GM18507 (cell line): ENCODE measurements around the gene MYH16.
"Not testable (repeated sequence)": the region's sequence is repeated elsewhere in the genome, so short reads cannot be mapped to it uniquely, and the experiment has no call there.

Experiments
- DNase-seq: peaks from one replicate; pipeline ENCODE4 v3.0.0; 2011; ENCODE audit warnings: low read depth; ENCODE audit not compliant: insufficient read length; ENCODE audit errors: extremely low spot score
- FAIRE-seq: peaks from 2 replicates; lab custom pipeline; 2011; peaks lifted over from hg19 to GRCh38; lab: Jason Lieb, UNC

Gene MYH16

DNA sequence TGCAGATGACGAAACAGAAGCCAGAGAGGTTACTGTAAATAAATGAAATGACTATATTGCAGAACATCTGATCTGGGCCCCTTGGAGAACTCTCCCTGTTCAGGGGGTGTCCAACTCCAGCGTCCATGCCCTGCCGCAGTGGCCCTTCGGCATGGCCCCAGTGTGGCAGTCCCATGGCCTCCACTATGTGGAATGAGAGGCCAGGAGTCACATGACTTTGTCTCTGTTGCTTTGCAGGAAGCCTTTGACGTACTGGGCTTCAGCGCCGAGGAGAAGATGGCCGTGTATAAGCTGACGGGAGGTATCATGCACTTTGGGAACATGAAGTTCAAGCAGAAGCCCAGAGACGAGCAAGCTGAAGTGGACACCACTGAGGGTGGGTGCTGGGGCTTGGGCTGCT lies 15.6 kb upstream of the MYH16 start:
- no peak for FAIRE-seq

DNA sequence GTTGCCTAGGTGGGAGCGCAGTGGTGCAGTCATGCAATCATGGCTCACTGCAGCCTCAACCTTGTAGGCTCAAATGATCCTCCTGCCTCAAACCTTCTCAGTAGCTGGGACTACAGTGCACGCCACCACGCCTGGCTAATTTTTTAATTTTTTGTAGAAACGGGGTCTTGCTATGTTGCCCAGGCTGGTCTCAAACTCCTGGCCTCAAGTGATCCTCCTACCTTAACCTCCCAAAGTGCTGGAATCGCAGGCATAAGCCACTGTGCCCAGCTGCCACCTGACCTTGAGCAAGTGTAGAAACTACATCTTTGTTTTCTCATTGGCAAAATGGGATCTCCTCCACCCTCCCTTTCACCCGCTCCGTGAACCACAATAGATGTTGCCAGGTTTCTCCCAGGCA lies 15.0 kb upstream of the MYH16 start:
- no peak for FAIRE-seq
- no peak for DNase-seq

More for the DNA sequence above, 15.6 kb upstream of the MYH16 start:
- DNase-seq = no peak

DNA sequence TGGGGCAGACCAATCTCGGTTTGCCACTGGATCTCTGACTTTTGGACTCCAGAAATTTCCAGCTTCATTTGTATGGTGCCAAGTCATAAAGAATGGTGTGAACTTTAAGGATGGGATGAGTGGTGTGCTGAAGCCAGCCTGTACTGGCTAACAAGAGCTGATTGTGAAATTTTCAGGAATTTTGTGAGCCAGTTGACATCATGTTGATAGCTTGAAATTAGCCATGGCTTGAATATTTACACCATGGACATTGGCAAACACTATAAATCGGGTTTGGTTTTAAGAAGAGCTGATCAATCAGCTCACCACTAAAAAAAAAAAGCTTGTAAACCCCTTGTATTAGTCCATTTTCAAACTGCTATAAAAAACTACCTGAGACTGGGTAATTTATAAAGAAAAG lies 14.1 kb upstream of the MYH16 start:
- DNase-seq (no peak), FAIRE-seq (no peak)

DNA sequence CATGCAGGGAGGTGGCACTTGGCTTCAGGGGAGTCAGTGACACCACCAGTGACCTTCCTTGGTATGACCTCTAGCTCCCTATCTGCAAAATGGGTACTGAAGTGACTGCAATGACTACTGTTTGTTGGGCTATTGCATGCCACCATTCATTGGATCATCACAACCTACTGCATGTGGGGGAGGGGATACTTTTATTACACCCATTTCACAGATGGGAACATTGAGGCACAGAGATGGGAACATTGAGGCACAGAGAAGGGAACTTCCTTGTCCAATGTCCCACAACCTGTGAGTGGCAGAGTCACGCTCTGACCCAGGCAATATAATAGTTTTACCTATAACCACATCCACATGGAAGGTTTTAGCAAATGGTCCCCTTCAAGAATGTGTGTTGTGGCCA lies 12.2 kb upstream of the MYH16 start:
- FAIRE-seq = no peak
- no peak for DNase-seq

DNA sequence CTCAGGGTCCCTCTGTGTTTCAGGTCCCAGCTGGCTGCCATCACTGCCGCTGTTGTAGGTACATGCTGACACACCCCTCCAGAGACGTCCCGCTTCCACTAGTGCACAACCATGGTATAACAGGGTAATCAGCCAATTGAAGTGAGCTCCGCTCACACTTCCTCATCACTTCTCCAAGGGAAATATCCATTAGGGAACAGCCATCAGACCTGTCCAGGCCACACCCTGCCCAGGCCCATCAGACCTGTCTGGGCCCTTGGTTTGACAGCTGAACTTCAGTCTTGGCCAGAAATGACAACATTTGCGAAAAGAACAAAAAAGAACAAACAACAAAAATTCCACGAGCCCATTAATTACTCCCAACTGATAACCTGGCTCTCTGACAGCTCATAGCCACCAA lies 11.0 kb upstream of the MYH16 start:
- FAIRE-seq = no peak
- DNase-seq = no peak

DNA sequence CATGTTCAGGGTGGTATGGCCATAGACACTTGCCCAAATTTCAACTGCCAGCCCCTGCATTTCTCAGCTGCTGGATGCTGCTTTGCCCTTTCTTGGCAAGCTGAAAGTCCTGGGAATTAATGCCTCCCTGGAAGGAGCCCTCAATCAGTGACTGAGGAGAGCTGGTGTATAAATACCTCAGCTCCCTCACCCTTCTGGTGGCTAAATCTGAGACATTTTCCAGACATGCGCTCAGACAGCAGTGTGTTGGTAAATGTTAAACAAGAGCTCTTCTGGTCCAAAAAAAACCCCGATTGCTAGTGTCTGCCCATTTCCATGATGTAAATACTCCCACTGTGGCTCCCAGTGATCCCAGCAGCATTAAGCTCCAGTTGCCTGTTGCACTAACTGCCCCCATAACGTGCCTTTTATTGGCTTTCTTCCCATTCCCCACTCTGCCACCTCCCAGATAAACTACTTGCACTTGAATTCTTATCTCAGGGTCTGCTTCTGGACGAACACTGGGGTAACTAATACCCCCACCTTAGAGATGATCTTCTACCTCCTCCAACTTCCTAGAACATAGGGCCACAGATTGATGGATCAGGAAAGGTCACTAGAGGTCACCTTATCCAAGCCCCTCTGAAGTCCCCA lies 6.7 kb upstream of the MYH16 start:
- FAIRE-seq (no peak), DNase-seq (no peak)

DNA sequence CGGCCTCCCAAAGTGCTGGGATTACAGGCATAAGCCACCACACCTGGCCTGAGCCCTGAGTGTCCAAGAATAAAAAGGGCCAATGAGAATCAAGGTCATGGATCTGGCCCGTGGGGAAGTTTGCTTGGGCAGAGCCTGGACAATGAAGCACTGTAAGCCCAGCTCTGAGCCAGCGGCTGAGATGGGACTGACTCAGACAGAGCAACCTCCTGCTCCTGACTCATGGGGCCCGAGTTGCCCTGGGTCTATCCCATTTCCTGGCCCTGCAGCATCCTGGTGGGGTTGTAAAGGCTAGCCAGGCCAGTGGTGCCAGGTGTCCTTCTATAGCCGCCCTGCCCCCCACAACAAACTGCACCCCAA lies 5.2 kb upstream of the MYH16 start:
- FAIRE-seq (no peak), DNase-seq (no peak)

DNA sequence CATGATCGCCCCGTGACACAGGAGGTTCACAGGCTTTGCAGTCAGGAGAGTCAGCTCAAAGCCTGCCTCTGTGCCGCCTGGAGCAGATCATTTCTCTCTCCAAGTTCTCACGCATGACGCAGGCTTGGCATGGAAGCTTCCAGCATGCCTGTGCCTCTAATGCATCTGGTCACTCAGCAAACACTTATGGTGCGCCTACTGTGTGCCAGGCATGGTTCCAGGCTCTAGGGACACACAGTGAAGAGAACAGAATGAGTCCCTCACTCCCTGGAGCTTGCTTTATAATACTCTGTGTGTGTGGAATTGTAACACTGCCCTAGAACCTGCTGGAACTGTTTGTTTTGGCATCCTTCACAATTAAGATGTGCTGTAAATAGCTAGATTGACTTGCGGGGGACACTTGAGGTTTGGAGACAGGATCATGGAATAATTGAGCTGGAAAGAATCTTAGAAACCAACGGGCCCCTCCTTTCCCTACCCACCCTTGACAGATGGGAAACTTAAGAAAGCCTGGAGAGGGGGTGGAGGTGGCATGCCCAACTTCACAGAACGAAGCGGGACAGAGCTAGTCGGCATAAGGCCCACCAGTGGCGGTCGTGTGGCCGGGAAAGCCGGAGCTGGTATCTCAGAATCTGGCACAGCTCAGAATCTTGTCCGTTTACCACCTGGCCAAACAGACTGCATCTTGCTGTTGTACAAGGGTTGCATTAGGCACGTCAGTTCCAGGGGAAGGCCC lies 4.6 kb upstream of the MYH16 start:
- FAIRE-seq = no peak

DNA sequence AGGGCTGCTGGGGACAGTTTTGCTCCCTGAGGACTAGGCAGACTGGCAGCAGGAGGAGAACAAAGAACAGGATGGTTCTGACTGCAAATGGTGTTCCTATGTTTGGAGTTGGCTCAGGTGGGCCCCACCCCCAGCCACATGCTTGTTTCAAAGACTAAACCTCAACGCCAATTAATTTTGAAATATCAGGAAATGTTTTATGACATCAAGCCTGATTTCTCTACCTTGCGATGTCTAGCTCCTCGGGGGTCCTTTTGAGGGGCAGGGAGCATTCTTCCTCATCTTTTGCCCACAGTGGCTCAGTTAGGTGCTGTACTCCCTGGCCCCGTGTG lies 4.1 kb upstream of the MYH16 start:
- FAIRE-seq = no peak
- DNase-seq = no peak

More for the DNA sequence above, 4.6 kb upstream of the MYH16 start:
- DNase-seq = no peak

DNA sequence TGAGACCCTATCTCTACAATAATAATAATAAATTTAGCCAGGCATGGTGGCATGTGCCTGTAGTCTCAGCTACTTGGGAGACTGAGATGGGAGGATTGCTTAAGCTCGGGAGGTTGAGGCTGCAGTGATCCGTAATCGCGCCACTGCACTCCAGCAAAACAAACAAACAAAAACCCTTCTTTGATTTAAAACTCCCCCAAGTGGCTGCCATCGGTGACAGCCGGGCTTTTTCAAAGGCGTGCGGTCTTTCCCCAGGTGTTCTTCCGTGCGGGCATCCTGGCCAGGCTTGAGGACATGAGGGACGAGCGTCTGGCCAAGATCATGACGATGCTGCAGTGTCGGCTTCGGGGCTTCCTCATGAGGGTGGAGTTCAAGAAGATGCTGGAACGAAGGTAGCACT lies 1.9 kb upstream of the MYH16 start:
- DNase-seq (no peak), FAIRE-seq (no peak)

DNA sequence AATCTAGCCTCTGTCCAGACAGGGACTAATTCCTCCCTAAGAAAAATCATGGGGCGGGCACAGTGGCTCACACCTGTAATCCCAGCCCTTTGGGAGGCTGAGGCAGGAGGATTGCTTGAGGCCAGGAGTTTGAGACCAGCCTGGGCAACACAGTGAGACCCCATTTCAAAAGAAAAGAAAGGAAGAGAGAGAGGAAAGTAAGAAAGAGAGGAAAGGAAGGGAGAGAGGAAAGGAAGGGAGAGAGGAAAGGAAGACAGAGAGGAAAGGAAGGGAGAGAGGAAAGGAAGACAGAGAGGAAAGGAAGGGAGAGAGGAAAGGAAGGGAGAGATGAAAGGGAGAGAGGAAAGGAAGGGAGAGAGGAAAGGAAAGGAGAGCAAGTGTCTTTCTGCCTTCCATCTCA lies 922 bp downstream of the MYH16 start:
- DNase-seq, FAIRE-seq: not testable (repeated sequence)

DNA sequence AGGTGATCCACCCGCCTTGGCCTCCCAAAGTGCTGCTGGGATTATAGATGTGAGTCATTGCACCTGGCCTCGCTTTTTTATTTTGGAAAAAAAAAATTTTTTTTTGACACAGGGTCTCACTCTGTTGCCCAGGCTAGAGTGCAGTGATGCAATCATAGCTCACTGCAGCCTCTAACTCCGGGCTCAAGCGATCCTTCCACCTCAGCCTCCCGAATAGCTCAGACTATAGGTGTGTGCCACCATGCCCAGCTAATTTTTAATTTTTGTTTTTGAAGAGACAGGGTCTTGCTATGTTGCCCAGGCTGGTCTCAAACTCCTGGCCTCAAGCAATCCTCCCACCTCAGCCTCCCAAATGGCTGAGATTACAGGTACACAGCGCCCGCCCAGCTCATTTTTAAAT lies 2.3 kb downstream of the MYH16 start:
- not testable (repeated sequence) for FAIRE-seq, DNase-seq

DNA sequence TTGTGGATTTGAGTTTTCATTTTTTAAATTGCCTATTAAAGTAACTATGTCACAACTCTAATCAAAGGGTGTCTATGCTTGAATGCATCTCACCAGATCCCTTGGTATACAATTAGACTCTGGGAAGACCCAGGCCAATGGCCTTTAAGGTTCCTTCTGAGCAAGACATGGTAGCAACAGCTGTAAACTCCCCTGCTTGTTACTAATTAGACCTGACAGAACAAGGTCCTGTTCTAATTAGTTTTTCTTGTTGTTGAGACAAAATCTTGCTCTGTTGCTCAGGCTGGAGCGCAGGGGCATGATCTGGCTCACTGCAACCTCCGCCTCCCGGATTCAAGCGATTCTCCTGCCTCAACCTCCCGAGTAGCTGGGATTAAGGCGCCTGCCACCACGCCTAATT lies 2.9 kb downstream of the MYH16 start:
- DNase-seq (no peak), FAIRE-seq (no peak)

DNA sequence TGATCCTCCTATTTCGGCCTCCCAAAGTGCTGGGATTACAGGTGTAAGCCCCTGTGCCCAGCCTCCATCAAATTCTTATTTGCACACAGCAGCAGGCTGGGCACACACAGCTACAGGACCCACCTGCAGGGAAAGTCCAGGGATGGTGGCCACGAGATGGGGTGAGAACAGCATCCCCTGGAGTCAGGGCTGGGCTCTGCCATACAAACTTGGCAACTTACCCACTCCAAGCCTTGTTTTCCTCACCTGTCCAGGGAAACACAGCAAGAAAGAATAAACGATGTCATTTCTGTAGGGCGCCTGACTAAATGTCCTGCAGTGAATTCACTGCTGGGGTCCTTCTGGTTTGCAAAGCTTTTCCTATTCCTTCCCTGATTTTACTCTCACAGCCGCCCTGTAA lies 5.5 kb downstream of the MYH16 start:
- no peak for DNase-seq

DNA sequence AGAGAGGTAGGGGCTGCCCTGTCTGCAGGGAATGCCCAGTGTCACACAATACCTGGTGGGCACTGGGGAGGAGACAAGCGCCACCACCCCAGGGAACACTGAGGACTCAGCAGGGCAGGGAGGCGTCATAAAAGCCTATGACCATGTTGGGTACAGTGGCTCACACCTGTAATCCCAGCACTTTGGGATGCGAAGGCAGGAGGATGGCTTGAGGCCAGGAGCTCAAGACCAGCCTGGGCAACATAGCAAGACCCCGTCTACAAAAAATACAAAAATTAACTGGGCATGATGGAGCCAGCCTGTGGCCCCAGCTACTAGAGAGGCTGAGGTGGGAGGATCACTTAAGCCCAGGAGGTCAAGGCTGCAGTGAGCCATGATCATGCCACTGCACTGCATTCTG lies 11.5 kb downstream of the MYH16 start:
- not testable (repeated sequence) for FAIRE-seq, DNase-seq

More for the DNA sequence above, 5.5 kb downstream of the MYH16 start:
- FAIRE-seq = no peak

DNA sequence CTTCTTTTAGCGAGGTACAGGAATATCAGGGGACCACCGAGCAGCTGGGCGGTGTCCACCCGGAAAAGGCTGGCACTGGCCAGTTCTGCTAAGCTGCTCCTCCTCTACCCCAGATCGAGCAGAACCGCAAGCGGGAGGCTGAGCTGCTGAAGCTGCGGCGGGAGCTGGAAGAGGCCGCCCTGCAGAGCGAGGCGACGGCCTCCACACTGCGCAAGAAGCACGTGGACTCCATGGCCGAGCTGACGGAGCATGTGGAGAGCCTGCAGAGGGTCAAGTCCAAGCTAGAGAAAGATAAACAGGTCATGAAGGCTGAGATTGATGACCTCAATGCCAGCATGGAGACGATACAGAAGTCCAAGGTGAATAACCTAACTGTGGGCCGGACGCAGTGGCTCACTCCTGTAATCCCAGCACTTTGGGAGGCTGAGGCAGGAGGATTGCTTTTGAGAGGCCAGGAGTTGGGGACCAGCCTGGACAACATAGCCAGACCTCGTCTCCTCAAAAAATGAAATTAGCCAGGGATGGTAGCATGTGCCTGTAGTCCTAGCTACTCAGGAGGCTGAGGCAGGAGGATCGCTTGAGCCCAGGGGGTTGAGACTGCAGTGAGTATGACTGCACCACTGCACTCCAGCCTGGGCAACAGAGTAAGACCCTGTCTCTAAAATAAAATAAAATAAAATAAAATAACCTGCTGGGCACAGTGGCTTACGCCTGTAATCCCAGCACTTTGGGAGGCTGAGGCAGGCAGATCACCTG lies 15.3 kb downstream of the MYH16 start:
- no peak for FAIRE-seq
- DNase-seq = no peak

DNA sequence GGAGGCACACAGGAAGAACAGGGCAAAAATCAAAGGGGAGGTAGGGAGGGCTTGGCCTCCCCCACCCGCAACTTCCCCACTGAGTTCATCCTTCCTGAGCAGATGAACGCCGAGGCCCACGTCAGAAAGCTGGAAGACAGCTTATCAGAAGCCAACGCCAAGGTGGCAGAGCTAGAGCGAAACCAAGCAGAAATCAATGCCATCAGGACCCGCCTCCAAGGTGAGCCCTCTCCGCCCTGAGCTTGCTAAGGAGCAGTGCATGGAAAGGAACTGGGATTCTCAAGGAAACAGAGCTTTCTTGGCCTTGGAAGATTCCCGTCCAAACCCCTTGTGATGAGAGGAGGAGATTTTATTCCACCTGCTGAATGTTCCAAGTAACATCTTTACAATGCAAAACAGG lies 16.5 kb downstream of the MYH16 start:
- no peak for FAIRE-seq

DNA sequence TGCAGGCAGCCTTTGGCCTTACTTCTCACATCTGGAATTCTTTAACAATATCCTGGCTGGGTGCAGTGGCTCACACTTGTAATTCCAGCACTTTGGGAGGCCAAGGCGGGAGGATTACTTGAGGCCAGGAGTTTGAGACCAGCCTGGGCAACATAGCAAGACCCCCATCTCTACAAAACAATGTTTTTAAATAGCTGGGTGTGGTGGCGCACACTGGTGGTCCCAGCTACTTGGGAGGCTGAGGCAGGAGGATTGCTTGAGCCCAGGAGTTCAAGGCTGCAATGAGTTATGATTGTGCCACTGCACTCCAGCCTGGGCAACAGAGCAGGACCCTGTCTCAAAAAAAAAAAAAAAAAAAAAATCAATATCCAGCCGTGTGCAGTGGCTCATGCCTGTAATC lies 17.5 kb downstream of the MYH16 start:
- DNase-seq, FAIRE-seq: not testable (repeated sequence)

More for the DNA sequence above, 16.5 kb downstream of the MYH16 start:
- DNase-seq = no peak

DNA sequence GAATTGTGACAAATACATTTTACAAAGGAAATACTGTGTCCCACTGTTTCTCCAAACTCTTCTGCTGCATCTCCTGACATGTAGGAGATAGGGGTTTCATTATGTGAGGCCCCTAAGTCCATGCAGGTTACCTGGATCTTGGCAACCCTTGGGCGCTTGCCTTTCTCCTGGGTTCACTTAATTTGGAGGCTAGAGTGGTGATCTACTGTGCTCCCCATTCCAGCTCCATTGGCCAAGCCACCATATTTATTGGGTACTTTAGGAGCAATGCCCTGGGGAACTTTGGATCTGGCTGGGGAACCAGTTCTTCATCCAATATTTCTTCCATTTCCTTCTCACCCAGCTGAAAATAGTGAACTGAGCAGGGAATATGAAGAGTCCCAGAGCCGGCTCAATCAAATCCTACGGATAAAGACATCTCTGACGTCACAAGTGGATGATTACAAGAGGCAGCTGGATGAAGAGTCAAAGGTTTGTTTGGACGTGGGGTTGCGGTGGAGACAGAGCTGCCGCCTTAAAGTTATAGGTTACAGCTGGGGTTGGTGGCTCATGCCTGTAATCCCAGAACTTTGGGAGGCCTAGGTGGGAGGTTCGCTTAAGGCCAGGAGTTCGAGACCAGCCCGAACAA lies 18.5 kb downstream of the MYH16 start:
- no peak for DNase-seq
- no peak for FAIRE-seq

DNA sequence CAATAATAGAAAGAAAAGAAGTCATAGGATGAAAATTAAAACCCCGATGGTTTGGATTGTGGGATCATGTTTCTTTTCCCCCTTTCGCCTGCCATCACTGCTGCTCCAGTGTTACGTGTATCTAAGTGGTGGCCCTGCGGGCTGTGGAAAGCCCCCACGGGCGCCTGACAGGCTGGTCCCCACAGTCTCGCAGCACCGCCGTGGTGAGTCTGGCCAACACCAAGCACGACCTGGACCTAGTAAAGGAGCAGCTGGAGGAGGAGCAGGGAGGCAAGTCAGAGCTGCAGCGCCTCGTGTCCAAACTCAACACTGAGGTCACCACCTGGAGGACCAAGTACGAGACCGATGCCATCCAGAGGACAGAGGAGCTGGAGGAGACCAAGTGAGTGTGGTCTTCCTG lies 19.5 kb downstream of the MYH16 start:
- FAIRE-seq (no peak), DNase-seq (no peak)
